Measurements from ENCODE around the gene TMEM35A.

DNA sequence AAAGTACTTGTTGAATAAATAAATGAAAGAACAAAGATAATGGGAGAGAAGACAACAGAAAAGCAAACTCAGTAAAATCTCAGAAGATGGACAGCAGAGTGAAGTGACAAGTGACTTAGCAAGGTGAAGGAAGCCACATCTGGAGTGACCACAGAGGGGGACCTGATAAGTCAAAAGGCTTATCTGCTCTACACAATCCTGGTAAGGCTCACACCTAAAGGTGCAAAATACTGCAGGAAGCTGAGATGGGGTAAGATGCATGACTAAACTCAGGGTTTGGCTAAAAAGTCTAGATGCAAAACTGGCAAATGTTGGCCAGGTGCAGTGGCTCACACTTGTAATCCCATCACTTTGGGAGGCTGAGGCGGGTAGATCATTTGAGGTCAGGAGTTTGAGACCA, 49.0 kb upstream of the TMEM35A start:
- TF ChIP-seq, protein P1, sequence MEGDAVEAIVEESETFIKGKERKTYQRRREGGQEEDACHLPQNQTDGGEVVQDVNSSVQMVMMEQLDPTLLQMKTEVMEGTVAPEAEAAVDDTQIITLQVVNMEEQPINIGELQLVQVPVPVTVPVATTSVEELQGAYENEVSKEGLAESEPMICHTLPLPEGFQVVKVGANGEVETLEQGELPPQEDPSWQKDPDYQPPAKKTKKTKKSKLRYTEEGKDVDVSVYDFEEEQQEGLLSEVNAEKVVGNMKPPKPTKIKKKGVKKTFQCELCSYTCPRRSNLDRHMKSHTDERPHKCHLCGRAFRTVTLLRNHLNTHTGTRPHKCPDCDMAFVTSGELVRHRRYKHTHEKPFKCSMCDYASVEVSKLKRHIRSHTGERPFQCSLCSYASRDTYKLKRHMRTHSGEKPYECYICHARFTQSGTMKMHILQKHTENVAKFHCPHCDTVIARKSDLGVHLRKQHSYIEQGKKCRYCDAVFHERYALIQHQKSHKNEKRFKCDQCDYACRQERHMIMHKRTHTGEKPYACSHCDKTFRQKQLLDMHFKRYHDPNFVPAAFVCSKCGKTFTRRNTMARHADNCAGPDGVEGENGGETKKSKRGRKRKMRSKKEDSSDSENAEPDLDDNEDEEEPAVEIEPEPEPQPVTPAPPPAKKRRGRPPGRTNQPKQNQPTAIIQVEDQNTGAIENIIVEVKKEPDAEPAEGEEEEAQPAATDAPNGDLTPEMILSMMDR (IDR thresholded peaks at IDR 0.05; ENCODE audit: insufficient read depth, low read length, poor library complexity, severe bottlenecking), result no peak
- TF ChIP-seq EZH2phosphoT487 (conservative IDR thresholded peaks at IDR 0.05; ENCODE audit: low read length), result no peak
